Measurements from ENCODE around the gene MAP2K3. TPM values are rescaled to one million over a fixed set of nuclear protein-coding genes. Genes with fewer than 3 reads are reported as not detected.

The MAP2K3 gene
- total and polyA plus RNA-seq, 2 experiments from 2014 or later = 42.6 to 119 TPM

DNA sequence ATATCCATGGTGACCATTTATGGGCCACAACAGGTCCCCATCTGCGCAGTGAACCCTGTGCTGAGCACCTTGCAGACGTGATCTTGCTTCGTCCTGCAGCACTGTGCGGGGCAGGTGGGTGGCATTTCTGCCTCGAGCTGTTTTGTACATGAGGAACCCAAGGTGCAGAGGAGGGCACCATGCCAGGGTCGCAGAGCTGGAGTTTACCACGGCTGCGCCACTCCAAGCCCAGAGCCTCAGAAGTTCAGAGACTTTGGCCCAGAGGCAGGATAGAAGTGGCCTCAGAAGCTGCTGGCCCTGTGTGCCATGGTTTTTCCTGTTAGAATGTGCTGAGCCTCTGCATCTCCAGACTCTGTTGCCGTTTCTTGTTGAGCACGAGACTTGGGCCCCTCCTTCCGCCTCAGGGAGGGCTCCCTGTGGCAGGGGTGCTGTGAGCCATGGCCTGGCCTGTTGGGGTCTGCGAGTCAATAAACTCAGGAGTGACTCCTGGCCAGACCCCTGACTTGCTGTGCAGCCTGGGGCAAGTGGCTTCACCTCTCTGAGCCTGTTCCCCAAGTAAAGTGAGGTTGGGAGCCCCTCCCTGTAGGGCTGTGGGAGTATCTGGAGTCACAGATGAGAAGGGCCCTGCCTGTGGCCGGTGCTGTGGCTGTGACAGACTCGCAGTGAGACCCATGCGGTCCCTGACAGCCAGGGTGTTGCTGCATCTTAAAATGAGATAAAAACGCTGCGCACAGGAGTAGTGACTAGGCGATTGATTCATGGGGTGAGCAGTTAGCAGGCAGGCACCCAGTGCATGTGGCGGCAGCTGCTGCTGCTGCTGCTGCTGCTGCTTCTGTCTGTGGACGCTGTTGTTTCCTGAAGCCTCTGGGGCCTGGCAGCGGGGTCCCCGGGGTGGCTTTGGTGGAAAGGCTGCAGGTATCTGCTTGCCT, 11.8 kb downstream of the MAP2K3 start:
- in situ Hi-C loops (cut with MboI) = no loop called here
- WGBS, 2 experiments (ENCODE audit: low coverage in 1 of 2, low lambda C conversion rate in 2 of 2, missing lambda C conversion rate in 2 of 2) = 50 to 54% methylated on average over 22 of the region's 22 CpGs
- H3K9me2 ChIP-seq (ENCODE audit: insufficient read depth) = no peaks in the 10 kb centered on the region
- H3K36me3 ChIP-seq (ENCODE audit: low read depth) = peaks cover 14% of the 10 kb centered on the region
- no peak overlapping the region for H3K4me2 ChIP-seq (ENCODE audit: unreplicated experiment)
- 0 out of 2 replicates have a peak overlapping the region, but pooled peaks have one; percentile 41 for H3K27ac ChIP-seq
- H3K4me1 ChIP-seq (ENCODE audit: insufficient read depth) = peaks cover 4% of the 10 kb centered on the region; the same call in 1 of the 2 replicates
- no peaks in the 10 kb centered on the region for H3K9me3 ChIP-seq (ENCODE audit: low read depth)
- no peaks in the 10 kb centered on the region for H3F3A ChIP-seq (ENCODE audit: insufficient read depth)
- TF ChIP-seq EZH2 (IDR thresholded peaks at IDR 0.05; ENCODE audit: insufficient read depth, poor library complexity, severe bottlenecking) (no peak), EZH2phosphoT487 (IDR thresholded peaks at IDR 0.05; ENCODE audit: insufficient read depth, low read depth) (no peak)
- no peak overlapping the region for H3K4me3 ChIP-seq
- H3K27me3 ChIP-seq (replicated peaks; ENCODE audit: insufficient read depth) = no peaks in the 10 kb centered on the region
- no peak overlapping the region for H2AFZ ChIP-seq
- H3K79me2 ChIP-seq (ENCODE audit: insufficient read depth) = peaks cover 100% of the 10 kb centered on the region
- DNase-seq = peak; percentile 79
- H4K20me1 ChIP-seq (ENCODE audit: insufficient read depth) = peaks cover 8% of the 10 kb centered on the region; the same call in 1 of the 2 replicates
- peak overlapping the region; percentile 18; the same call in 1 of the 2 replicates for H3K9ac ChIP-seq

DNA sequence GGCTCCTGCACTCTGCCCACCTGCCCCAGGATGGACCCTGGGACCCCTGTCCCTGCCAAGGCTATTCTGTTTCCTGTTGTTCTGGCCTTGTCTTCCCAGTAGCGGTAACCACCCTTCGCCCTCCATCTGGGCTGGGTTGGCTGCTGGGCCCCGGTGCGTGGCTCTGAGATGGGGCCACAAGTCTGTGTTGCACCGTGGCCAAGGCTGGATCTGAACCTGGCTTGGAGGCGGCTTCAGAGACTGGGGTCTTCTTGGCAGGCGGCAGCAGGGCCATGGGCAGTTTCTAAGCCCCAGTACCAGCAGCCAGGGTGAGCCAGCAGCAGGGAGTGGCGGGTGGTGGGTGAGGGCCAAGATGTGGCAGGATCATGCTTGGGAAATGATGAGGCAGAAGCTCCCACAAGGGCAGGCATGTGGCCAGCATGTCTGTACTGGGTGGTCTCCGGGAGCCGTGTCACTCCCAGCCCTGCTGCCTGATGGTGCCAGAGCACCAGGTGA, 12.6 kb downstream of the MAP2K3 start:
- peak; percentile 69 for DNase-seq
- peaks cover 100% of the 10 kb centered on the region for H3K79me2 ChIP-seq (ENCODE audit: insufficient read depth)
- no peak overlapping the region for H3K4me3 ChIP-seq
- H3K9me2 ChIP-seq (ENCODE audit: insufficient read depth) = no peaks in the 10 kb centered on the region
- no peaks in the 10 kb centered on the region for H3F3A ChIP-seq (ENCODE audit: insufficient read depth)
- in situ Hi-C loops (cut with MboI) = no loop called here
- H3K9ac ChIP-seq = peak overlapping the region; percentile 25; the same call in 1 of the 2 replicates
- H3K4me2 ChIP-seq (ENCODE audit: unreplicated experiment) = no peak overlapping the region
- 42 to 49% methylated on average over 10 of the region's 10 CpGs for WGBS, 2 experiments (ENCODE audit: low coverage in 1 of 2, low lambda C conversion rate in 2 of 2, missing lambda C conversion rate in 2 of 2)
- no peaks in the 10 kb centered on the region for H3K27me3 ChIP-seq (replicated peaks; ENCODE audit: insufficient read depth)
- peak overlapping the region; percentile 41; the same call in 1 of the 2 replicates for H3K27ac ChIP-seq
- H3K9me3 ChIP-seq (ENCODE audit: low read depth) = no peaks in the 10 kb centered on the region
- peaks cover 8% of the 10 kb centered on the region; the same call in 1 of the 2 replicates for H4K20me1 ChIP-seq (ENCODE audit: insufficient read depth)
- peaks cover 4% of the 10 kb centered on the region; the same call in 1 of the 2 replicates for H3K4me1 ChIP-seq (ENCODE audit: insufficient read depth)
- TF ChIP-seq EZH2 (IDR thresholded peaks at IDR 0.05; ENCODE audit: insufficient read depth, poor library complexity, severe bottlenecking) = no peak
- TF ChIP-seq EZH2phosphoT487 (IDR thresholded peaks at IDR 0.05; ENCODE audit: insufficient read depth, low read depth) = no peak
- peaks cover 18% of the 10 kb centered on the region for H3K36me3 ChIP-seq (ENCODE audit: low read depth)
- no peak overlapping the region for H2AFZ ChIP-seq

DNA sequence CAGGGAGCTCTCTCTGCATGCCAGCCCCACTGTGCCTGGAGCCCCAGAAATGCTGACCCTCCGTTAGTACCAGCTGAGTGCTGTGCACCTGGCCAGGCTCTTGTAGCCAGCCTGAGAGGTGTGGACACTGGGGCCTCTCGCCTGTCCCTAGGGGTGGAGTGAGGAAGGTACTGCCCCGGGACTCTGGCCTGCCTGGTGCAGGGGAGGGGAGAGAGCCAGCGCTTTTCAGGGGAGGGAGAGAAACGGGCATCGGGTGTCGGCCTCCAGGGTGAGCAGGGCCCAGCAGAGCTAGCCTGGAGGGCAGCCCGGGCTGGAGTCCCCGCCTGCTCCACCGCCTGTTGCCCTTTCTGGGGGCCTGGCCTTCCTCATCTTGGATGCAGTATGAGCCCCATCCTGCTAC, 13.1 kb downstream of the MAP2K3 start:
- Histone ChIP-seq H2AFZ (no peak overlapping the region), H3K9ac (peak overlapping the region; percentile 25; the same call in 1 of the 2 replicates), H3K27ac (peak overlapping the region; percentile 41; the same call in 1 of the 2 replicates), H3K9me2 (ENCODE audit: insufficient read depth) (no peaks in the 10 kb centered on the region), H3K36me3 (ENCODE audit: low read depth) (peaks cover 18% of the 10 kb centered on the region), H3K4me2 (ENCODE audit: unreplicated experiment) (no peak overlapping the region), H3K4me3 (no peak overlapping the region), H3K4me1 (ENCODE audit: insufficient read depth) (peaks cover 4% of the 10 kb centered on the region; the same call in 1 of the 2 replicates), H3K27me3 (replicated peaks; ENCODE audit: insufficient read depth) (no peaks in the 10 kb centered on the region), H4K20me1 (ENCODE audit: insufficient read depth) (peaks cover 8% of the 10 kb centered on the region; the same call in 1 of the 2 replicates), H3K9me3 (ENCODE audit: low read depth) (no peaks in the 10 kb centered on the region), H3F3A (ENCODE audit: insufficient read depth) (no peaks in the 10 kb centered on the region), H3K79me2 (ENCODE audit: insufficient read depth) (peaks cover 100% of the 10 kb centered on the region)
- in situ Hi-C loops (cut with MboI) = no loop called here
- 58 to 66% methylated on average over 7 to 10 of the region's 10 CpGs for WGBS, 2 experiments (ENCODE audit: low coverage in 1 of 2, low lambda C conversion rate in 2 of 2, missing lambda C conversion rate in 2 of 2)
- TF ChIP-seq EZH2phosphoT487 (IDR thresholded peaks at IDR 0.05; ENCODE audit: insufficient read depth, low read depth) (no peak), EZH2 (IDR thresholded peaks at IDR 0.05; ENCODE audit: insufficient read depth, poor library complexity, severe bottlenecking) (no peak)
- DNase-seq = no peak

Measured in GM23248 (cell line).